ENCODE data around the gene CD63. TPM values are rescaled to one million over a fixed set of nuclear protein-coding genes. Genes with fewer than 3 reads are reported as not detected.

CD63 gene
- total and polyA plus RNA-seq, 9 of the 15 experiments (the other 6 are each of a cell fraction or from before 2014, with no cell fraction given), result 313 to 735 (median 433) TPM

- TF ChIP-seq ZBTB40 (IDR thresholded peaks at IDR 0.05) (0 out of 2 replicates have a peak, but pooled peaks have one; percentile 39), ZBTB40 (CRISPR knock-in tag; IDR thresholded peaks at IDR 0.05) (no peak), ZNF3 (CRISPR knock-in tag; IDR thresholded peaks at IDR 0.05) (no peak), TFAP4 (CRISPR knock-in tag; IDR thresholded peaks at IDR 0.05; ENCODE audit: borderline replicate concordance) (peak; percentile 36; the same call in 1 of the 2 replicates), RFX1 (IDR thresholded peaks at IDR 0.05) (peak; percentile 95), C11orf30 (IDR thresholded peaks at IDR 0.05; ENCODE audit: low read depth) (peak; percentile 95), MAZ (CRISPR knock-in tag; conservative IDR thresholded peaks at IDR 0.05 in 1 of 2, IDR thresholded peaks at IDR 0.05 in 1 of 2) (0 out of 4 replicates have a peak, but pooled peaks of 1 of the 2 experiments have one; percentile 41), PHF8 (IDR thresholded peaks at IDR 0.05; ENCODE audit: borderline replicate concordance, low read length) (peak; percentile 21; the same call in 1 of the 2 replicates), CSDE1 (IDR thresholded peaks at IDR 0.05) (peak in 1 of 2 experiments; percentile 66; a peak in 1 of 4 replicates), ZSCAN32 (CRISPR knock-in tag; IDR thresholded peaks at IDR 0.05) (no peak)
Measured at GRCh38 chr12:55738123-55739024, 9.6 kb upstream of the CD63 start (continued).

Measured in K562 (cell line).